ENCODE data around the gene TGFB1I1. TPM values are rescaled to one million over a fixed set of nuclear protein-coding genes. Genes with fewer than 3 reads are reported as not detected.
"Not testable (repeated sequence)": the region's sequence is repeated elsewhere in the genome, so short reads cannot be mapped to it uniquely, and the experiment has no call there.

The TGFB1I1 gene
- total RNA-seq, 4 donors from 2014 or later = 15.1 to 34.1 (median 22.7) TPM

GRCh38 chr16:31496670-31497069 is 24.7 kb downstream of the TGFB1I1 start:
- intact Hi-C loops (cut with DNase I; ENCODE audit: low total_unique reads) = no loop called here
- no peak overlapping the region for H3K4me3 ChIP-seq (ENCODE audit: low read depth, poor library complexity, severe bottlenecking)
- TF ChIP-seq CTCF (IDR thresholded peaks at IDR 0.05) (no peak), POLR2A (IDR thresholded peaks at IDR 0.05) (no peak)
- DNase-seq (ENCODE audit: low spot score in 2 of 2) = no peak
- 79 to 88% methylated on average over 10 of the region's 10 CpGs for WGBS, 2 donors

DNA sequence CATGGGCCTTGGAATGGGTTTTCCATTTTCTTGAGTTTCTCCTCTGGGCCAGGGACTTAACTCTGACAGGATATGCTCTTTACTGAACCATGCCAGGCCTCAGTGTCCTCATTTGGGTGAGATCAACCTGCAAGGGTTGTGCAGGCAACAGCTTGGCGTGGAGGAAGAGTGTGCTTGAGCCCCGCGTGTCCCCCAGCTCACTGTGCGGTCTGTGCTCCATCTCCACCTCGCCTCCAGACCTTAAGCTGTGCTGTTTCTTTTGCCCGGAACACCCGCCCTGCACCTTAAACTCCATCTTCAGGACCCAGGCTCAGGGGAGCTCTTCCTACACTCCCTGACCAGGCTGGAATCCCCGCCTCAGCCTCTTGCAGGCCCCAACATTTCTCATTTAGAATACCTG is 26.5 kb downstream of the TGFB1I1 start:
- TF ChIP-seq CTCF (IDR thresholded peaks at IDR 0.05) (no peak), POLR2A (IDR thresholded peaks at IDR 0.05) (no peak)
- no peak overlapping the region for H3K4me3 ChIP-seq (ENCODE audit: low read depth, poor library complexity, severe bottlenecking)
- 95 to 98% methylated on average over 8 of the region's 8 CpGs for WGBS, 2 donors
- DNase-seq (ENCODE audit: low spot score in 2 of 2) = no peak
- intact Hi-C loops (cut with DNase I; ENCODE audit: low total_unique reads) = no loop called here

- 91 to 95% methylated on average over 7 to 8 of the region's 8 CpGs for WGBS, 2 donors
- TF ChIP-seq POLR2A (IDR thresholded peaks at IDR 0.05) (no peak), CTCF (IDR thresholded peaks at IDR 0.05) (no peak)
- no peak for DNase-seq (ENCODE audit: low spot score in 2 of 2)
- H3K4me3 ChIP-seq (ENCODE audit: low read depth, poor library complexity, severe bottlenecking) = no peak overlapping the region
- intact Hi-C loops (cut with DNase I; ENCODE audit: low total_unique reads) = no loop called here
These were observed 28.0 kb downstream of the TGFB1I1 start for GRCh38 chr16:31499928-31500327.

DNA sequence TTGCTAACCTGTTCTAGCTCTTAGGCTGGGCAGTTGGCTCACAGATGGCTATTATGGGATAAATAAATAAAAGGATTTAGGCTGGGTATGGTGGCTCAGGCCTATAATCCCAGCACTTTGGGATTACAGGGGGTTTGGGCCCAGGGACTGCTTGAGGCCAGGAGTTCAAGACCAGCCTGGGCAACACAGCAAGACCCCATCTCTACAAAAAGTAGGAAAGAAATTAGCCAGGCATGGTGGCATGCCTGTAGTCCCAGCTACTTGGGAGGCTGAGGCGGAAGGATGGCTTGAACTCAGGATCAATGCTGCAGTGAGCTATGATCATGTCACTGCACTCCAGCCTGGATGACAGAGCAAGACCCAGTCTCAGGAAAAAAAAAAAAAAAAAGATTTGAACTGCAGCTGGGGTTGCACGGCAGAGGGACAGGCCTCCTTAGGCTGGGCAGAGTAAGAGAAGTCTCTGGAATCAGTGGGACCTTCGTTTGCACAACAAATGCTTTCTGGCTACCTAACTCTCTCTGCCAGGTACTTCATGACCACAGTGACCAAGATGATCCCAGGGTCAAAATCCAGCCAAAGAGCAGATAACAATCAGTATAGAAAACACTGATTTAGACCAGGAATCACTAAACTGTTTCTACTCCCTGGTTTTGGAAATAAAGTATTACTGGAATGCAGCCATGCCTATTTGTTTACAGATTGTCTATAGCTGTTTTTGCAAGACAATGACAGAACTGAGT is 29.4 kb downstream of the TGFB1I1 start:
- no peak for DNase-seq (ENCODE audit: low spot score in 2 of 2)
- H3K4me3 ChIP-seq (ENCODE audit: low read depth, poor library complexity, severe bottlenecking) = no peak overlapping the region
- TF ChIP-seq CTCF (IDR thresholded peaks at IDR 0.05) (no peak), POLR2A (IDR thresholded peaks at IDR 0.05) (no peak)
- intact Hi-C loops (cut with DNase I; ENCODE audit: low total_unique reads) = no loop called here
- WGBS, 2 donors = 72 to 80% methylated on average over 3 of the region's 3 CpGs

- TF ChIP-seq POLR2A (IDR thresholded peaks at IDR 0.05) = no peak
- intact Hi-C loops (cut with DNase I; ENCODE audit: low total_unique reads) = no loop called here
- no peak for DNase-seq (ENCODE audit: low spot score in 2 of 2)
- H3K4me3 ChIP-seq (ENCODE audit: low read depth, poor library complexity, severe bottlenecking) = no peak overlapping the region
- 76 to 81% methylated on average over 4 of the region's 4 CpGs for WGBS, 2 donors
These were observed 30.0 kb downstream of the TGFB1I1 start for GRCh38 chr16:31501966-31502348.

DNA sequence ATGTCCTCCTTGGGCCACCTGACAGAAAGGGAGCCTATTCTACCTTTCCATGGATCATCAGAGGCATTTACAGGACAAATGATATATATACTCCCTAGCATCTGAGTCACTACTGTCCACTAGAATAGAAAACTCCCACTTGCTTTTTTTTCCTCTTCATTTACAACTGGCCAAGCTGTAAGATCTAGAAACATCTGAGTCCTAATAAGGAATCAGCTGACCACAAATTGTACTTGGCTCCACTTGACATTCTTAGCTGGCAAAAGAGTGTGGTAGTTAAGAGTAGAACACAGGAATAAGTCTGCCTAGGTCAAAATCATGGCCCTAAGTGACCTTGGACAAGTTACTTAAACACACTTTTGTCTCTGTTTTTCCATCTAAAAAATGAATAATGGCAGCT is 31.0 kb downstream of the TGFB1I1 start:
- DNase-seq (ENCODE audit: low spot score in 2 of 2) = no peak
- no peak for TF ChIP-seq POLR2A (IDR thresholded peaks at IDR 0.05)
- no peak for TF ChIP-seq CTCF (IDR thresholded peaks at IDR 0.05)
- intact Hi-C loops (cut with DNase I; ENCODE audit: low total_unique reads) = no loop called here
- no peak overlapping the region for H3K4me3 ChIP-seq (ENCODE audit: low read depth, poor library complexity, severe bottlenecking)

DNA sequence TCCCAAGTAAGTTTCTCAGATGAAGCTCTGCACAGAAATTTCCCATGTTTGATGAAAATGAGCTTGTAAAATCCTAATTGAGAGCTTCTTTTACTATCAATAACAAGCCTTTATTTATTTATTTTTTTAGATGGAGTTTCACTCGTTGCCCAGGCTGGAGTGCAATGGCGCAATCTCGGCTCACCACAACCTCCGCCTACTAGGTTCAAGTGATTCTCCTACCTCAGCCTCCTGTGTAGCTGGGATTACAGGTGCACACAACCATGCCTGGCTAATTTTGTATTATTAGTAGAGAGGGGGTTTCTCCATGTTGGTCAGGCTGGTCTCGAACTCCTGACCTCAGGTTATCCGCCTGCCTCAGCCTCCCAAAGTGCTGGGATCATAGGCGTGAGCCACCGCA is 31.6 kb downstream of the TGFB1I1 start:
- DNase-seq (ENCODE audit: low spot score in 2 of 2); H3K4me3 ChIP-seq (ENCODE audit: low read depth, poor library complexity, severe bottlenecking); intact Hi-C loops (cut with DNase I; ENCODE audit: low total_unique reads): not testable (repeated sequence)
- 92 to 93% methylated on average over 8 of the region's 8 CpGs for WGBS, 2 donors

Measured in lower leg skin (tissue), 4 donors.